Activated T-helper 9 cell treated with anti-CD3 and anti-CD28 coated beads, Interleukin-2, amount 50 U/mL, for 16 hours (primary cell): Measurements from ENCODE around the gene MEGF11.

ENCODE experiments used
- DNase-seq: peaks from one replicate; pipeline ENCODE4 v3.0.0-alpha.2; 2020; ENCODE audit warnings: low read depth

MEGF11 gene

DNA sequence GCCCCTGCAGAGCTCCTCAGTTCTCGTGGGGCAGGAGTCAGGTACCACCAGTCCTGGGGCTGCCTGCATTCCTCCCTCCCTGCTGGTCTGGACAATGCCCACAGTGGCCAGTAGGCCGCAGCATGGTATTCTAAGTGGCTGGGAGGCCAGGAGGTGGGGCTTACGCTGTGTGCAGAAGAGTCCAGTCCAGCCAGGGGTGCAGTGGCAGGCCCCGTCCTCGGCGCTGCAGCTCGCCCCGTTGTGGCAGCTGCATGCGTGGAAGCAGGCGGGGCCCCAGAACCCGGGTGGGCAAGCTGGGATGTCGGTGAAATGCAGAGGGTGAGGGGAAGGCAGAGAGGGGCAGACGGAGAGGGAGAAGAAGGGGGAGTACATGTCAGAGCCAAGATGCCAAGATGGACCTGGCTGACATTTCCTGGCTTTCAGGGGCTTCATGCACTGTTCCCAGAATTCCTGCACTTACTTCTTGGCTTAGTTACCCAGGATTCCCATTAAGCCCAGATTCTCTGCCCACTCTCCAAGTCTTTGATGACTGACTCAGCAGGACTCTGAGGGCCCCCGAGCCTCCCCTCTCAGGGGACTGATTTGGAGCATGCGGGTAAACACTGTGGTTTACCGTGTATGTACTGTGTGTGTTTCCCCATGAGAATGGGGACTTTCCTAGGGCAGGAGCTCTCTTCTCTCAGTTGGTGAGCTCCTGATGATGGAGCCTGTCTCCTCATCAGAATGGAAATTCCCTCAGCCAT is 336.7 kb downstream of the MEGF11 start:
- DNase-seq: peak; percentile 17

DNA sequence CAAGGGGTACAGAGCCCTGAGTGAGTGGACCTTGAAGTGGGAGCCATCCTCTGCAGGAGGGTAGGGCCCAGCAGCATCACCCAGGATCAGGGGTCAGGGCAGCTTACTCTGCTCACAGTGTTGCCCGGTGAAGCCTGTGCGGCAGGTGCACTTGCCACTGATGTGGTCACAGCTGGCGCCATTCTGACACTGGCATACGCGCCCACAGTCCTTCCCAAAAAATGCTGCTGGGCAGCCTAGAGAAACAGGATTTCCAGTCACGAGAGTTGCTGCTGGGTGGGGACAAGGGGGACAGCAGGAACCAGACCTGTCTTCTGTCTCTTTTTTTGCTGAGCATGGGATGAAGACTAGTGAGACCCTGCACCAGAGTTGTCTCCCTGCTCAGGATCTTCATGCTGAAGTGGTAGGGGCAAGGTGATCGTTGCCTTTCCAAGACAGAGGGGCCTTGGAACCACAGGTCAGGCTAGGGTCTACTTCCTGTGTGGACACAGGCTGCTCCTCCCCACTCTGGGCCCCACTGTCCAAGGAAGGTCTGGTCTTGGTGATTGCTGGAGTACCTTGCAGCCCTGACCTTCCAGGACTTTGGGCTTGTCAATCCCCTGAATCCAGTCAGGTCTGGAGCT is 337.4 kb downstream of the MEGF11 start:
- DNase-seq: no peak

DNA sequence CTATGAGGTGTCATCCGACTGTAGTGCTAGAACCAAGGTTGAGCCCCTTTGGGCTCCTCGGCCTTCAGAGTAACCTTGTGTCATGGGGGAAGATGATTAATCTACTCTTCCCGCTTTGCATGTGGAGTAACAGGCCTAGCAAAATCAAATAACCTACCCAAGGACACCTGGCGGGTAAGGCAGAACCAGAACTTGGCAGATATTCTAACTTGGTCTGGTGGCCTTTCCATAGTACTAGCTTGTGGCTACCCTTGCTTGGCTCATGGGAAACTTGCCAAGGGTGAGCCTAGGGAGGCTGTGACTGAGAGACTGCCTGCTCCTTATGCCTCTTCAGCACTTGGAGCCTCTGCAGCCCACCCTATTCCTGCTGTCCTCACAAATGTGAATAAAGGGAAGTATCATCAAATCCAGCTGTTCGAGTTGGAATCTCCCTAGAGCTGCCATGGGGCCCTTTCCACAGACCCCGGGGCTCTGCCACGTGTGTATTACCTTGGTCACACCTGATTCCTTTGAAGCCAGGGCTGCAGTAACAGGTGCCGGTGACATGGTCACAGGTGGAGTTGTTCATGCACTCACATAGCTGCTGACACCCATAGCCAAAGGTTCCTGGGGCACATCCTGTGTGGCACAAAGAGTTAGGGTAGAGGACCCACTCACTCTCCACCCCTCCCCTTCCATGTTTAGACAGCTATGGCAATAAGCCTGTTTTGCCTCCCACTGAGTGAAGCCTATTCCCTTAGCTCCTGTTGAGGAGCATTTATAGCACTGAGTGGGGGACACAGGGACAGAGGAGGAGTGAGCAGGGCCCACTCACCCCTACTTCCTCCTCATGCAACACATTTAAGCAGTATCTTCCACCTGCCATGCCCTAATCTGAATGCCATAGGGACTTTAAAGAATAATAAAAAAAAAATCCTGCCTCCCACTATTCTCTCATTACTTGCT is 338.3 kb downstream of the MEGF11 start:
- no peak for DNase-seq

DNA sequence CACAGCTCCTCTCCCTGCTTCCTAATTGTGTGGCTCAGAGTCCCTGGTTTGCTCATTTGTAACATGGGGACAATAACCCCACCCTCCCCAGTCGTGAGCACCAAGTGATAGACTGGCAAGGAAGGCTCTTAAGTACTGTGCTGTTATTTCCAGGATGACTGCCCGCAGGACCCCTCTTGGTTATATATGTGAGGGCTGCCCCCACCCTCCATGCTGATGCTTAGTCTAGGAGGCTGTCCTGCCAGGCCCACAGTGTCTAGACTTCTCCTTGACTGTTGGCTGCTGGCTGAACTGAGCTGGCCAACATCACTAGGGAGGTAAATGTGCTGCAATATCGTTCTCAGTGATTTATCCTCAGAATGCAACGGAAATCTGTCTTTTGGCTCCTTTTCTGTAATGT is 339.2 kb downstream of the MEGF11 start:
- DNase-seq: no peak

DNA sequence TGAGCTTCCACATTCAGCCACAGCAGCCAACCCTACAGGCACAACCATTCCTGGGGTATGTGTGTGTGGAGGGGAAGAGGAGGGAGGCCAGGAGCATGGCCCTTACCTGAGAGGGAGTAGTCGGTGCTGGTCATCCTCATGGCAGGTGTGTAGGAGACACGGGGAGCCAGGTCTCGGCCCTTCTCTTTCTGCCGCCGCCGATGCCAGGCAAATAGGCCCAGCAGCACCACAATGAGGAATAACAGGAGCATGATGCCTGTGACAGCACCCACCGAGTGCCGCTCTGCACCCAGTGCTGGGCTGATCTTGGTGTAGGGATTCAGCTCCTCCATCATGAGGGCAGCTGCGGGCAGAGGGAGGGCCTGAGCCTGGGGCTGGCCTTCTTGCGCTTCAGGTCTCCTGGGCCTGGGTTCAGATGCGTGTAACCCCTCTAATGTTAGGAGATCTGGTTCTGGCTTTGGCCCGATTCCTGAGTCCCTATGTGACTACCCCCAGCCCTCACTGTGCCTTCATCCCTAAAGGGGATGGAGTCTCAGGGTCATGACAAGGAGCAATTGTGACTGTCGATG is 339.8 kb downstream of the MEGF11 start:
- no peak for DNase-seq

DNA sequence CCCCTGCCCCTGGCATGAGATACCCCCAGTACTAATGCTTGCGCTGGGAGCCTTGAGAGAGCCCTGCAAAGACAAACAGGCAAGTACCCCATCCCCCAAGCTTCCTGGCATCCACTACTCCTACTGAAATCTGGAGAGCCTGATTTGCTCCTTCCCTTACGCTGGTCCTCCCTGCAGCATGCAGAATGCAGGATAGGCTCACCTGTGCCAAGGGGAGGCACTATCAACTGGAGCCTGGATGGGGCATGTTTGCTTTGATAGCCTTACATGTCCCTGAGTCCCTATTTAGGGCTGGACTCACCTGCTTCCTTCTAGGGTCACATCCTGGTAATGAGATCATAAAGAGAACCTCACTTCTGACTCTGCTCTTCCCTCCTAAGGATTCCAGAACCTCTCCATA is 341.3 kb downstream of the MEGF11 start:
- DNase-seq: no peak

DNA sequence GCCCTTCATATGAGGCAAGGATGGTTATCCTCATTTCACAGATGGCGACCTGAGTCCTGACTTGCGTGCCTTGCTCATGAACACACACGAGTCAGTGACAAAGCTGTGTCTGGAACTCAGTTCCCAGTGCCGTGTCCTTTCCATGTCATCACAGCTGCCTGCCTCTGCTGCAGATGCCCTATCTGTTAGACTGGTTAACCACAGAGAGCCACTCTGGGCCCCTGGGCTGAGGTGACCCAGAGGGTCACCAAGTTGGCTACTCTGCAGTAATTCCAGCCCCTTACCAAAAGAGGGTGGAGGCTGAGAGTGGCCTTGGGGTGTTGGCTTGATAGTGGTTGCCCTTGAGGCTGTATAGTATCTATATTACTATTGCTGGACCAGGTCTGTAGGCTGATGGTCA is 343.2 kb downstream of the MEGF11 start:
- DNase-seq: no peak

DNA sequence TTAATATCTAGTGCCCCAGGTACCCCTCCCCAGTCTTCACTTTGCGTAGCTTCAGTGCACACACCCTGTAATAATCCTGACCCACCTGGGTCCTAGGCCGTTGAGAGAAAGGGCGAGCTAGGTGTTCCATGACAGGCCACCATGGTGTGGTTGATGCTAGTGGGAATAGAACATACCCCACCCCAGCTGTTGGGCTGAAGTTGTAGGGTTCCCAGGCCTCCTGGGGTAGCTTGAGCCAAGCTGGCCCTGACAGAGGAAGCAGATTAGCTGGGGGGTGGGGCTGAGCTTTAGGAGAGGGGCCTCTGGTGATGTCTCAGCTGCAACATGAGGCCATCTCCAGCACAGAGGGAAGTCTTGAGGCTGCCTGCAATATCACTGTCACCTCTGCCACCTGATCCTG is 343.7 kb downstream of the MEGF11 start:
- no peak for DNase-seq

DNA sequence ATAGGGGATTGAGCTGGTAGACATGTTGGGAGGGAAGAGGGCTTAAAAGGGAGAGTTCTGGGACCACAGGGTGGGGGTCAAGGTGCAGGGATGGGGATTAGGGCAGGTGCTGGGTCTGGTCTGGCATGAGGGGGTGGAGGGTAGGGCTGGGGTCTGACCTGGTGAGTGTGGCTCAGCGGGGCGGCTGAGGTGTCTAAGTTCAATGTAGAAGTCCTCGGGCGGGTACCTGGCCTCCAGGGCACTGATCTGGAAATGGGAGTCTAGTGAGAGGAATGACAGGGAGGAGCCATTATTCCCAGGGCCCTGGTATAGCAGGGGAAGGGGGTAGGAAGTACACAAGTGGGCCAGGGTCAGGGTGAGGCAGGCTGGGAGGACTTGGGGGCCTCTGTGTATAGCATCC is 344.7 kb downstream of the MEGF11 start:
- no peak for DNase-seq

DNA sequence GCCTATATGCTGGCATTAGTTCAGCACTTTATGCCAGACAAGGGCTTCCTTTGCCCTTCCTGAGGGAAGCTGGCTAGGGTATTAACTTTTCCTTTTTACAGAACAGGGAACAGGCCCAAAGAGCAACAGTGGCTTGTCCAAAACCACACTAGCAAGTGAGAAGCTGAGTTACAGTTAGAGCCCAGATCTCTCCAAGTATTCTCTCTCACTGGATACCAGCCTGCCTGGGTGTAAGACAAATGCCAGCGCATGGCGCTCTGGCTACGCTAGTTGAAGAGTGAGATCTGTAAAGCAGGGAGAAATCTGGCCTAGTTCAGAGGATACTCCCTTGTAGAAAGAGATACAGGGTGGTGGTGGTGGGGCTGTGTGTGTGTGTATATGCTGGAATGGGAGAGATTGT is 345.9 kb downstream of the MEGF11 start:
- no peak for DNase-seq

DNA sequence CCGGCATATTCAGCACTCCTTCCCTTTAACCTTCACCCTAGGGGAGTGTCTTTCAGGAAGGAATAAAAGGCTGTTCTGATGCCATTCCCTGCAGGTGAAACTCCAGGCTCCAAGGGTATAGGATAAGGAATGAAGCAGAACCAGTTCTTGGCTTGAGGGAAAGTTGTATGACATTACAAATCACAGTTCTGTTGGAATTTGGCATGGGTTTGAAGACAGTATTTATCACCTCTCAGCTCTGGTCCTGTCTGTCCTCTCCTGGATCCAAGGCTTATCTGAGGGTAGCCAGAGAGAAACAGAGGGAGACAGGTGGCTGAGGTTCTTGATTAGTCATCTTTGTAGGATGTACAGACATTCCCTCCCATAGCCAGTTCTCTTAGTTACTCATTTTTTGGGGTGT is 347.2 kb downstream of the MEGF11 start:
- no peak for DNase-seq

DNA sequence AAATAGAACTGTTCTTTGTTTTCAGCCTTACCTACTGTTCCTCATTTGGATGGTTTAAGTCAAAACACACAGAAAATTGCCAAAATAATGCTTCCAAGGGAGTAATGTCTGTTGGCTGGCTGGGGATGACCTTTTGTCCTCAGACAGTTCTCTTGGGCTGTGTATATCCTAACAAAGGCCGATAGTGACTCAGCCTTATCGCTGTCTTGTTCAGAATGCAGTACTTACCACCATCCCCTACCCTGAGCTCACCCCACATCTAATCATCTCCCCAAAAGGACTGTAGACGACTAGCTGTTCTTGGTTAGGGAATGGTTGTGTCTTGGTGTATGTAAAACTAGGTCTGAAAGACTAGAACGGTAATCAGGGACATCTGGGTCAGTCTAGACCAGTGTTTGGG is 349.2 kb downstream of the MEGF11 start:
- DNase-seq: no peak

DNA sequence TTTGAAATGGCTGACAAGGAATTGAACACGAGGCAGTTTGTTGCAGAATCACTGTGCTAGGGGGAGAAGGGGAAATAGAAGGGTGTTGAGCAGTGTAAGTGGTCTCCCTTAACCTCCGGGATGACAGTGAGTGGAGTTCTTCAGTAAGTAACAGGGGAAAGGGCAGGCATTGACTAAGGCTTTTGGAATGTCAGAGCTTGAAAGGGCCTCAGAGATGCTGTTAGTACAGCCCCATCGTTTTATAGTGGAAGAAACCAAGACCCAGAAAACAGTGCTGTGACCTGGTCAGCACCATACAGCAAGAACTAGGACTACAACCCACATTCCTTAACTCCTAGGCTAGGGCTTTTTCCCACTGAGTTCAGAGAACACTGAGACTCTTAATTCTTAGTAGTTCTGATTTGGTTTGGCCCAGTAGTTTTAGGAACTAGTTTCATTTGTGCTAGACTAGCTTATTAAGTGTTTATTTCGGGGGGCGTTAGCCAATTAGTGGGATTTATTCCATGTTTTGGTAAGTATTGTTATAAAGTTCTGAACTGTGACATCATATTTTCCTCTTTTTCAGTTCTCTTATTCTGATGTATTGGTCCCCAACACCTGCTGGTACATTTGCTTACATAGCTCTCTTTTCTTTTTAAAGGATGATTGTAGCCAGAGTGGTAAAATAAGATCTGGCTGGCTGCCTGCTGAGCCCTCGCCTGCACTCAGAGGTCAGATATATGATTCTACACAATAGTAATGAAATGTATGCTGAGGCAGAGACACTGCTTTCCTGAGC is 350.1 kb downstream of the MEGF11 start:
- no peak for DNase-seq

DNA sequence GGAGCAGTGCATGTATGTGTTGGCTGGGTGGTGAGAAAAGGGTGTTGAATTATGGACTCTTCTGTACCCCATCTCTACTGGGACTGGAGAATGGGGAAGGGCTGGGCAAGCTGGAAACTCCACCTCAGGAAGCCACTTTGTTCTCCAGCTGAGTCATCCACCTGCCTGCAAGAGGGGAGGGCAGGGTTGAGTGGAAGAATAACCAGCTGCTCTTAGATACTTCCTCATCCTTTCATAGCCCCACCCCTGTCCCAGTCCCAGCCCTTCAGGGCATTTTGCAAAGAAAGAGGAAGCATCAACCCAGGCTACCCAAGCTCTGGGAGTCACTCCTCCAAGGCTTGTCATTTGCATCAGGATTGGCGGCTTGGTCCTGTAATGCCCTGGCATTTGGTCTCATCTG is 351.2 kb downstream of the MEGF11 start:
- DNase-seq: no peak

DNA sequence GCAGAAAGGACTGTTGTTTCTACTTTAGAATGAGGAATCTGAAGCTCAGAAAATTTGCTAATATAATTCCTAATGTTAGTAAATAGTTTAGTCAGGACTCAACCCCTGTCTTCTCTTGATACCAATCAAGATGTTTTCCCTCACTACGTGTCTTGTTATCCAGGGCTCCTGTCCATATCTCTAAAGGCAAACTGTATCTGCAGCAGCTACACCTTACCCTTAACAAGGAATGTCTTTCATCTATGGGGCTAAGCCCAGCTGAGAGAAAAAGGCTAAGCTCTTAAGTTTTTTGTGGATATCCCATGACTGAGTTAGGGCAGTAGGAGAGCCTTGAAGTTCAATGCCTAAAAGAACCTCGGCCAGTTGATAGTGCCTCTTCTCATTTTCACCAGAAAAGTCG is 351.7 kb downstream of the MEGF11 start:
- no peak for DNase-seq

DNA sequence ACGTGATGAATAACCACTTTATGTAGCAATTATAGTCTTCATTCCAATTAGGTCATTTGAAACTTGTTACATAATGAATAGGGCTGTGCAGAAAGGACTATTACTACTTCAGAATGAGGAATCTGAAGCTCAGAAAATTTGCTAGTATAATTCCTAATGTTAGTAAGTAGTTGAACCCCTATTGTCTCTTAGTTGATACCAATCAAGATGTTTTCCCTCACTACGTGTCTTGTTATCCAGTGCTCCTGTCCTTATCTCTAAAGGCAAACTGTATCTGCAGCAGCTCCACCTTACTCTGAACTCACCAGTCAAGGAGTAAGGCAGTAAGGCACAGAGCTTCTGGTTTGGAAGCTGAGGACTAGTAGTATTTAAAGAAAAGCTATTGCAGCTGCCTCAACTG is 352.2 kb downstream of the MEGF11 start:
- no peak for DNase-seq

DNA sequence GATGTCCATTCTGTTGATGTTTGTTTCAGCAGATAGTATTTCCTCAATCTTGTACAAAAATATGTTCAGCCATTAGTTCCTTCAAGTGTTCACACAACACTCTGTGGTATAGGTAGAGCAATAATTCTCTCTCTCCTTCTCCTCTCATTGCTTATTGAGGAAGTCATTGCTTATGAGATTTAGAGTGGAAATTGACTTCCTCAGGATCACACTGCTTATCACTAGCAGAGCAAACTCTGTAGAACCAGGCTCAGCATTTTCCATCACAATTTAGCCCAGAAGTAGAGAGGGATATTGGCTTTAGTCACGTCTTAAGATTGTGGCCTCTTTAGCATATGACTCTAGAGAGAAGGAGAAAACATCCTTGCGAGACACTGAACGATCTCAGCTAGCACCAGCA is 353.1 kb downstream of the MEGF11 start:
- no peak for DNase-seq

DNA sequence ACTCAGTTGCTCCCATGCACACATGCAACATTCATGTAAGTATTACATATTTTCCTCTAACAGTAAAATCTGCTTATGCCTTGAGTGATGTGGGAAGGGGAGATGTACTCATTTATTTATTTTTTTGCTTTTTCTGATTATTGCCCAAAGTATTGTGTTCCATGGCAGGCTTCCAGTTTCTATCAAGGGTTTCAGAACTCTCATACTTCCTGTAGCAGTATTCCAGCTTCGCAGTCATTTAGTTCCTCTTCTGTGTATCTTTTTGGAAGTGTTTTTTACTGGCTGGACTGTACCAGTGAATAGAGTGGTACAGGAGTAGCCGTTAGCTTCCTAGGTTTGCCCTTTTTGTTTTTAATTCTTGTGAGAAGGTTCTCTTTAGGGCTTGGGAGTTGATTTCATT is 357.3 kb downstream of the MEGF11 start:
- DNase-seq: no peak

DNA sequence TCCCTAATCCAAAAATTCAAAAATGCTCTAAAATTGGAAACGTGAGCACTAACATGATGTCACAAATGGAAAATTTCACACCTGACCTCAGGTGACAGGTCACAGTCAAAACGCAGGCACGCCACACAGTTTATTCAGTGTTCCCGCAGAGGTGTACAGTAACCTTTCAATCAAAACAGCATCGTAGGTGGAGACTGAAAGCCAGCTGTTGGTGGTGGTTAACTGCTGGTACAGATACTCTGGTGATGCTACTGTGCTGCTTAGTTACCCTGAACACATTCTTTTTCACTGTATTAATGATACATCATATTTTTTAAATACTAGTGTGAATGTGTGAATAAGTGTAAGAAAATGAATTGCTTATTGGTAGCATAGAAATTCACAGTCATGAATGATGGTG is 360.5 kb downstream of the MEGF11 start:
- DNase-seq: no peak

DNA sequence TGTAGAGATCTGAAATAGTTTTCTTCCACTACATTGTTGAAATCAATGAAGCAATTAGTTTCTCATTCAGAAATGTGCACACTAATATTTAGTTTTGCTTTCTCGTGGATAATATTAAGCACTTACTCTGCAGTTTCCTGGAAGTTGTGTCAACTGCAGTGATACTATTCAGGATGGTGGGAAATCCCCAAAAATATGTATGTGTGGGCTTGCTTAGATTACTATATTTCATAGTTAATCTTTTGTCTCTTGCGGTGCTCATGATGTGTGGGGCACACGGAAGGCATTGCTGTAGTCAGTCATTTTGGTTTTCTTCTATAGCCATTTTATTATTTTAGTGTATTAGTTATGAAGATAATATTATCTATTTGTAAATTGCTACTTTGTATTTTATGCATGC is 364.6 kb downstream of the MEGF11 start:
- no peak for DNase-seq

DNA sequence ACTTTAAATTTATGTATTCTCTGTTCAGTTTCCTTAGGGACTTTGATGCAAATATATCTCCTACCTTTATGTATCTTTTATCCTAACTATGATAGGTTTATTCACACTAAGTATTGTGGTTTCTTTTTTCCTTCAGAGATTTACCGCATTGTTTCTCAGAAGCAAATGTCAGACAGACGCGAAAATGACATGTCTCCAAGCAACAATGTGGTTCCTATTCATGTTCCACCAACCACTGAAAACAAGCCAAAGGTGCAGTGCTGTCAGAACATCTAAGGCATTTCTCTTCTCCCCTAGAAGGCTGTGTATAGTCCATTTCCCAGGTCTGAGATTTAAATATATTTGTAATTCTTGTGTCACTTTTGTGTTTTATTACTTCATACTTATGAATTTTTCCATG is 366.0 kb downstream of the MEGF11 start:
- DNase-seq: no peak

DNA sequence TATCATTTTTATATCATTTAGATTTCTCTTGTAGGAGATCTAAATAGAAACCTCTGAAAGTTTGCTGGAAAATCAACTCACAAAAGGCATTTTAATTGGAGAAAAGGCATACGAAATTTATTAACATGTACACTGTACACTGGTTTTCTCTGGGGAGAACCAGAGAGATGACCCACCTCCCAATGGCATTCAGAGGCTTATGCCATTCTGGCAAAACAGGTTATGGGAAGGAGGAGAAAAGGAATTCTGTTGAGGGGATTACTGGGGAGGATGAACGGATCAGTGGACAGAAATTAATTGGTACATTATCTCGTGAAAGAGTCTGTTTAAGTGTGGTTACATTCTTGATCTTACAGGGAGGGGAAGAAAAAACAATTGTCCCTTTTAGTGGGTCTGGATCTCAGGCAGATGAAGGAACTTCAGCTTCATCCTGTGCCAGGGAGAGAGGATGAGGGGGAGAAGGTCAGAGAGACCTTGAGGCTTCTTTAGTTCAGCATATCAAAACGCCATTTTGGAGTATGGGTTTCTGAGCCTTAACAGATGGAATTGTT is 367.8 kb downstream of the MEGF11 start:
- DNase-seq: no peak
